HG03025 (cell line): Measurements from ENCODE around the gene ADD1.

Experiments used
- ATAC-seq: cut with Tn5 transposase; IDR thresholded peaks from one replicate; pipeline ENCODE4 v1.9.1; 2021; ENCODE audit warnings: mild to moderate bottlenecking, moderate library complexity; ENCODE audit not compliant: unreplicated experiment, low FRiP score

Gene ADD1

DNA sequence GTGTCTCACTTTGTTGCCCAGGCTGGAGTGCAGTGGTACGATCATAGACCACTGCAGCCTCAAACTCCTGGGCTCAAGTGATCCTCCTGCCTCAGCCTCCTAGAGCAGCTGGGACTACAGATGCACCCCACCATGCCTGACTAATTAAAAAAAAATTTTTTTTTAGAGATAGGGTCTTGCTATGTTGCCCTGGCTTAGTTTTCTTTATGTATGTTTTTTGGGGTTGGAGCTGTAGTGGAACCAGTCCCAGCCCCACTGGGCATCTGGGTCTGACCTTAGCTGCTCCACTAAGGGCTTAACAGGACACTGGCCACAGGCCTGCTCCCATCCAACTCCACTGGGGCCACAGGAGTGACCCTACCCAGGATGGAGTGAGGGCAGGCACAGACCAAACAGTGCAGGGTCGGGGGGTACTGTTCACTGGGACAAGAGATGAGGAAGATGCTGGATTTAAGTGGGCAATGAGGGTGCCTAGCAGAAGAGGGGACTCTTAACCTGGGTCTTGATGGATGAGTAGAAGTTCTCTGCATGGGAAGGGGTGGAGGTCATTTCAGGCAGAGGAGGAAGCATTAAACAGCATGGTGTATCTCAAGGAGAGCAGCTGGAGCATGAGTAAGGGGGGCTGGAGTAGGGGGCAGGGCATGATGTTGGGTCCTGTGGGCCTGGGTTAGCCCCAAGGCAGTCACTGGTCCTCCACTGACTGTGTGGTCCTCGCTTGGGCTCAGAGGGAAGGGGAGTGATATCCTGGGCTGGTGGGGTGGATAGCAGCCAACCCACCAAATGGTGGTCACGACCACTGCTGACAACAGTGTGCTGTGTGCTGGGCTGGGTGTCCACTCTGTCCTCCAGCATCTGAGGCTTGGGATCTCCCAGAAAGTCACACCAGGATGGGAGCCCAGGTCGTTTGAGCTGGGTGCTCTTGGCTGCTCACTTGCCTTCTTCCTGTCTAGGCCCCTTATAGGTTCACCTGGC, 24.1 kb upstream of the ADD1 start:
- ATAC-seq = no peak

DNA sequence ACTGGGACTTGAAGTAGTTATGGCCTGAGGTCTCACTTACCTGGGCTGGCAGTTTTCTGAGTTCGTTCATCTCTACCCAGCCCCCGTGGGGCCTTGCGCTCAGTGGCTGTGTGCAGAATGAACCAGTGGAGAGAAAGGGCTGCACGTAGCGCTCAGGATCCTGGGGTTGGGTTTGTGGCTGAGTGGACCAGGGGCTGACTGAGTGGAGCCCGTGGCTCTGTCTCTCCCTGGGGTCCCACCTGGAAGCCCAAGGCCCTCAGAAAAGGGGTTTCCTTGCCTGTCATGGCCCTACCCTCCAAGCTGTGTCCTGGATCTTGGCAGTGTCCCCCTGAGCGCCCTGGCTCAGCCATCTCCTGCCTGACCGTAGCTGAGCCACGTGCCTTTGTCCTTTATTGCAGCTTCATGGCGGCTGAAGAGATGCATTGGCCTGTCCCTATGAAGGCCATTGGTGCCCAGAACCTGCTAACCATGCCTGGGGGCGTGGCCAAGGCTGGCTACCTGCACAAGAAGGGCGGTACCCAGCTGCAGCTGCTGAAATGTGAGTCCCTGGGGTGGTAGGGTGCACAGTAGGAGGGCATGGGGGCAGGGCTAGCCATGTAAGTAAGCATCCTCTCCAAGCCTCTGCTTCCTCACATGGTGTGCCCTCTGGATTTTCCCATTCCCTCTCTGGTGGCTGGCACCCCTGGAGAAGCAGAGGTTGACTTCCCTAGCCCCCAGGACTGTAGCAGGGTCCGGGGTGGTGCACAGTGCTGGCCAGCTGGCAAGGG, 23.2 kb upstream of the ADD1 start:
- no peak for ATAC-seq

DNA sequence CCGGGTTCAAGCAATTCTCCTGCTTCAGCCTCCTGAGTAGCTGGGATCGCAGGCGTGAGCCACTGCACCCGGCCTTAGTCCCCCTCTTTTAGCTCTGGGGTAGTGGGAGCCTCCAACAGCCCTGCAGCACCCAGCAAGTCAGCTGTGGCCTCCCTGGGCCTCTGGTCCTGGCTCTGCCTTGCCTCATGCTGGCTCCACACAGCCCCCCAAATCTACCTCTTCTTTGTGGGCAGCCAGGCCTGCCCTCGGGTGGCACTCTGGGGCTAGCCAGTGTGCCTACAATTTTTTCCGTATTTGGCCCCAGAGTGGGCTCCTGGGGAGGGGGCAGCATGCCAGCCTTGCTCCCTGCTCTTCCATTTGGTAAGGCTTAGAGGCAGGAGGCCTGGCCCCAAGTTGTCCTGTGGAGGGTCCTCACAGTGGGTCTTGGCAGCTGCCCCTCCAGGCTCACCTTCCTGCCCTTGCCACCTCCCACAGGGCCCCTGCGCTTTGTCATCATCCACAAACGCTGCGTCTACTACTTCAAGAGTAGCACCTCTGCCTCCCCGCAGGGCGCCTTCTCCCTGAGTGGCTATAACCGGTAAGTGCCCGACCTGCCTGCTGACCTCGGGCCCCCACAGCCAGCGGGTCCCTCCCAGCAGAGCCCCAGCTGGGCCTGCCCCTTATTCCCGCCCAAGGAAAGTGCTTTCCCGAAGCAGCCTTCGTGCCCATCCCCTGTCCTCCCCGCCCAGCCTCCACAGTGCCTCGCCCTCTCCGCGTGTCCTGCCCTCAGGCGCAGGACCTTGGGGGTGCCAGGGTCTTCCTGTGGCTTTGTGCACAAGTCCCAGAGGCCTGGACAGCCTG, 21.0 kb upstream of the ADD1 start:
- no peak for ATAC-seq

DNA sequence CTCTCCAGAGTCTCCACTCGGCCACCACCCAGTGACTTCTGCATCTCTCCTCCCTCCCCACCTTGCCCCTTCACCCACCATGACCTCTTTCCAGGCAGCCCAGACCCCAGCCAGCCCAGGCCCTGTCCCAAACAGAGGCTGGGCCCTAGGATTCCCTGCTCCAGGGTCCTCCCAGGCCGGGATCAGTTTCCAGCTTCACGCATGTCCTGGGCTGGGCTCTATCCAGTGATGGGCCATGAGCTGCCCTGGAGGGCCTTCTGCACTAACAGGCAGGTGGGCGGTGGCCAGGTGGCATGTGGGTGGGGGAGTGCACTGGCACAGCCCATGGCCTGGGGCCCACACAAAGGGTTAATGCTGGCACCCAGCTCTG, 20.4 kb upstream of the ADD1 start:
- no peak for ATAC-seq

DNA sequence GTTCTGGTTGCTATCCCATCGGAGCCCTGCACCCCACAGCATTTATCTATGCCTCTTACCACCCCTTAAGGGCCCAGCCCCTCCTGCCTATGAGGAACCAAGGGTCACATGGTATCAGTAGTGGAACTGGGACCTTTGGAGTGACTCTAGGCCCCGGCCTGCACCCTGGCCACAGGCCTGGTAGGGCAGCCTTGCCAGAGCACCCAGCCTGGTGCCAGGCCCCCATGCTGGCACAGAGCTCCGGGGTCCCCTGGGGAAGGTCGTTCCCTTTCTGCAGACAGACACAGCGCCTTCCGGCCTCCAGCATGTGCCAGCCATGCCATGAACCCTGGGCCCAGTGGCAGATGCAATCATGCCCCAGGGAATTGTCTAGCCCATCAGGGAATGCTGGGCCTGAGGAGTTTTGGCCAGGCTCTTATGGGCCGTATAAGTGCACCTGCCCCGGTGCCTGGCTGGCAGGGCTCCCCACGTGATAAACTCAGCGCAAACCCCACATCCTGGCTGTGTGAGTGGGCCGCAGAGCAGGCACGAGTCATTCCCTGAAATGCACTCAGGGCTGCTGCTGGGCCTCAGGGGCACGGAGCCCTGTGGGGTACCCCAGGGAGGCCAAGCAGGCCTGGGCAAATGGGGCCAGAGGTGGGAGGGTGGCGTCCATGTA, 19.8 kb upstream of the ADD1 start:
- no peak for ATAC-seq

- no peak for ATAC-seq
Observed at GRCh38 chr4:2824329-2824835, 19.3 kb upstream of the ADD1 start.

DNA sequence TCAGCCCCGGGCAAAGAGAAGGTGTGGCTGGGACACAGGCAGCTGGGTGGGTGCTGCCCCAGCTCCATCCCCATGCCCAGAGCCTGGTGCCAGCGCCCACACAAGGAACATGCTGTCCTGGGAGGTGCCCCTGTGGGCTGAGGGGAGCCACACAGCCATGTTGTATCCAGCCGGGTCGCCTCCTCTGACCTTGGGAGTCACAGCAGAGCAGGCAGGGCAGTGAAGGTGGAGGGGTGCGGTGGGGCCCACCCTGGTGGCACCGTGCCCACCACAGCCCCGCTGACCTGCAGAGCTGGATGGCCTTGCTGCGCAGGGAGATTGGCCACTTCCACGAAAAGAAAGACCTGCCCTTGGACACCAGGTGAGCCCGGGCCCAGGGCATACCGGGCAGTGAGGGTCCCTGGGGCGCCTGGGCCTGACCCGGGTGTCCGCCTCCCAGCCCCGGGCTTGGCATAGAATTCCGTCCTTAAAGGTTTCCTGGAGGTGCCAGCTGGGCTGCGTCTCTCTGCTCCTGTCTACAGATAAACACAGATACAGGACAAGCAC, 18.7 kb upstream of the ADD1 start:
- no peak for ATAC-seq

DNA sequence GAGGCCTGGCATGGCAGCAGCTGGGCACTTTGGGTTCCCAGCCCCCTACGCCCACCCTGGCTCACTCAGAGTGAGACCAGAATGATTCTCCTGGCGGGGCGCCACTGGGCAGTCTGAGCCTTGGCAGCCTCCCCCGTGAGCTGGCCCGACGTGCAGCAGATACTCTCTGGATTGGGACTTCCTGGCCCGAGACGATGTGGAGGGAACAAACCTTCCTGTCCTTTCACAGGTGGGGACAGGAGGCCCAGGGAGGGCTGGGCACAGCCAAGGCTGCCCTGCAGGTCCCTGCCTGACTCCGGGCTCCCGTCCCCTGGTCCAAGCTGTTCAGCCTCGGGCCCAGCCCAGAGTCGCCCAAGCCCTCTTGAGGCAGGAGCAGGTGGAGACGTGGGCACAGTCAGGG, 17.9 kb upstream of the ADD1 start:
- no peak for ATAC-seq

GRCh38 chr4:2827071-2827873, 16.4 kb upstream of the ADD1 start:
- ATAC-seq = no peak

GRCh38 chr4:2827874-2828751, 15.5 kb upstream of the ADD1 start:
- no peak for ATAC-seq

DNA sequence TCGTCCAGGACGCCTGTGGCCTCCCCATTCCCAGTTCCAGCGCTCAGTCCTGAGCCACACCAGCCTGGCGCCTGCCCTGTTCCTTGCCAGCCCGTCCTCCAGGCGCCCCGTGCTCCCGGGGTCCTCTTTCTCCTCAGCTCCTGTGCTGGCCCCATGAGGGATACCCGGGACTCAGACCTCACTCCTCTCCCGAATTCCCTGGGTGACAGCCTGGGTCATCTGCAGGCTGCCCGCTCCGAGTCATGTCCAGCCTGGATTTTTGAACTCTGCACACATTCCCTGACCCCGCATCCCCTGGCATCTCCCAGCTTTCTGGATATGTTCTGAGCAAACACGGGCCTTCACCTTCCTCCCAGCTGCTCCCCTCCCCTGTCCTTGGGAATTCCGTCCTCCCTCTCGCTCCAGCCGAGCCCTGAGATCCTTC, 14.9 kb upstream of the ADD1 start:
- ATAC-seq = no peak

GRCh38 chr4:2829321-2829932, 14.2 kb upstream of the ADD1 start:
- no peak for ATAC-seq

- ATAC-seq = no peak
Observed at GRCh38 chr4:2829933-2830451, 13.7 kb upstream of the ADD1 start.

GRCh38 chr4:2830632-2831610, 12.7 kb upstream of the ADD1 start:
- no peak for ATAC-seq

GRCh38 chr4:2831611-2832308, 11.9 kb upstream of the ADD1 start:
- no peak for ATAC-seq
